ENCODE measurements around the gene ZNF326.

GRCh38 chr1:89953929-89954328 is 41.0 kb upstream of the ZNF326 start:
- no peak for TF ChIP-seq EP300 (IDR thresholded peaks at IDR 0.05; ENCODE audit: borderline replicate concordance in 1 of 2, low read depth in 1 of 2, low read length in 1 of 2)
- no peak for TF ChIP-seq EZH2phosphoT487 (IDR thresholded peaks at IDR 0.05; ENCODE audit: borderline replicate concordance, low read depth)
- TF ChIP-seq RCOR1 (IDR thresholded peaks at IDR 0.05; ENCODE audit: low read length): no peak
- TF ChIP-seq CTCF (IDR thresholded peaks at IDR 0.05): no peak
- no peak for TF ChIP-seq CHD2 (IDR thresholded peaks at IDR 0.05; ENCODE audit: low read length, partially characterized antibody)
- TF ChIP-seq REST (IDR thresholded peaks at IDR 0.05; ENCODE audit: low read depth, low read length): no peak
- TF ChIP-seq SMC3 (IDR thresholded peaks at IDR 0.05; ENCODE audit: low read depth, low read length): no peak
